HL-60/S4 treated with phorbol 12-myristate 13-acetate at 8.2 ng/mL for 4 days and 3 days (cell line): Measurements from ENCODE around the gene VLDLR.

Experiments used
- in situ Hi-C: fragments of 300-500 bp; cut with MboI; formaldehyde crosslinking; loops from 2 replicates; pipeline ENCODE4 v1.15.0; 2022; ENCODE audit warnings: low sequenced_read_pairs

VLDLR gene

GRCh38 chr9:2621722-2622460 lies at the start of gene VLDLR:
Gene VLDLR (plus strand): TSS chr9:2621787. CDS start chr9:2622190, 403 bp downstream.
- in situ Hi-C loops, result no loop called here

- in situ Hi-C loops, result no loop called here
These were observed 47.4 kb upstream of the VLDLR start for GRCh38 chr9:2574203-2574602.

GRCh38 chr9:2576631-2577030 lies 45.0 kb upstream of the VLDLR start:
- in situ Hi-C loops, result no loop called here

- in situ Hi-C loops, result no loop called here
These were observed 38.1 kb upstream of the VLDLR start for GRCh38 chr9:2583308-2584013.

GRCh38 chr9:2591967-2592366 lies 29.6 kb upstream of the VLDLR start:
- in situ Hi-C loops, result no loop called here

- in situ Hi-C loops, result no loop called here
These were observed 27.8 kb upstream of the VLDLR start for GRCh38 chr9:2593744-2594143.

- in situ Hi-C loops, result no loop called here
These were observed 25.6 kb upstream of the VLDLR start for GRCh38 chr9:2595973-2596372.

- in situ Hi-C loops, result no loop called here
These were observed 24.1 kb upstream of the VLDLR start for GRCh38 chr9:2597483-2597882.

- in situ Hi-C loops, result no loop called here
These were observed 21.7 kb upstream of the VLDLR start for GRCh38 chr9:2599896-2600295.

- in situ Hi-C loops, result no loop called here
These were observed 21.3 kb upstream of the VLDLR start for GRCh38 chr9:2600307-2600706.

GRCh38 chr9:2601785-2602378 lies 19.7 kb upstream of the VLDLR start:
- in situ Hi-C loops, result no loop called here

GRCh38 chr9:2602704-2603116 lies 18.9 kb upstream of the VLDLR start:
- in situ Hi-C loops, result no loop called here

- in situ Hi-C loops, result no loop called here
These were observed 18.0 kb upstream of the VLDLR start for GRCh38 chr9:2603621-2604020.

GRCh38 chr9:2605246-2605645 lies 16.3 kb upstream of the VLDLR start:
- in situ Hi-C loops, result no loop called here

- in situ Hi-C loops, result no loop called here
These were observed 13.3 kb upstream of the VLDLR start for GRCh38 chr9:2608276-2608675.

GRCh38 chr9:2610985-2611384 lies 10.6 kb upstream of the VLDLR start:
- in situ Hi-C loops, result no loop called here

- in situ Hi-C loops, result no loop called here
These were observed 9.6 kb upstream of the VLDLR start for GRCh38 chr9:2611961-2612360.

- in situ Hi-C loops, result no loop called here
These were observed 7.8 kb upstream of the VLDLR start for GRCh38 chr9:2613730-2614271.

- in situ Hi-C loops, result no loop called here
These were observed 6.1 kb upstream of the VLDLR start for GRCh38 chr9:2615497-2615896.

- in situ Hi-C loops, result no loop called here
These were observed 4.8 kb upstream of the VLDLR start for GRCh38 chr9:2616692-2617377.

- in situ Hi-C loops, result no loop called here
These were observed 3.3 kb upstream of the VLDLR start for GRCh38 chr9:2618289-2618688.
